ENCODE measurements around the gene SMARCD3.

Gene SMARCD3

DNA sequence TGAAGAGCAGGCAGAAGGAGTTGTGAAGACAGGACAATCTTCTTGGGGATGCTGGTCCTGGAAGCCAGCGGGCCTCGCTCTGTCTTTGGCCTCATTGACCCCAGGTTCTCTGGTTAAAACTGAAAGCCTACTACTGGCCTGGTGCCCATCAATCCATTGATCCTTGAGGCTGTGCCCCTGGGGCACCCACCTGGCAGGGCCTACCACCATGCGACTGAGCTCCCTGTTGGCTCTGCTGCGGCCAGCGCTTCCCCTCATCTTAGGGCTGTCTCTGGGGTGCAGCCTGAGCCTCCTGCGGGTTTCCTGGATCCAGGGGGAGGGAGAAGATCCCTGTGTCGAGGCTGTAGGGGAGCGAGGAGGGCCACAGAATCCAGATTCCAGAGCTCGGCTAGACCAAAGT is 14.7 kb downstream of the SMARCD3 start:
- peak overlapping the region; percentile 70 for H3K27ac ChIP-seq
- TF ChIP-seq, protein P1, sequence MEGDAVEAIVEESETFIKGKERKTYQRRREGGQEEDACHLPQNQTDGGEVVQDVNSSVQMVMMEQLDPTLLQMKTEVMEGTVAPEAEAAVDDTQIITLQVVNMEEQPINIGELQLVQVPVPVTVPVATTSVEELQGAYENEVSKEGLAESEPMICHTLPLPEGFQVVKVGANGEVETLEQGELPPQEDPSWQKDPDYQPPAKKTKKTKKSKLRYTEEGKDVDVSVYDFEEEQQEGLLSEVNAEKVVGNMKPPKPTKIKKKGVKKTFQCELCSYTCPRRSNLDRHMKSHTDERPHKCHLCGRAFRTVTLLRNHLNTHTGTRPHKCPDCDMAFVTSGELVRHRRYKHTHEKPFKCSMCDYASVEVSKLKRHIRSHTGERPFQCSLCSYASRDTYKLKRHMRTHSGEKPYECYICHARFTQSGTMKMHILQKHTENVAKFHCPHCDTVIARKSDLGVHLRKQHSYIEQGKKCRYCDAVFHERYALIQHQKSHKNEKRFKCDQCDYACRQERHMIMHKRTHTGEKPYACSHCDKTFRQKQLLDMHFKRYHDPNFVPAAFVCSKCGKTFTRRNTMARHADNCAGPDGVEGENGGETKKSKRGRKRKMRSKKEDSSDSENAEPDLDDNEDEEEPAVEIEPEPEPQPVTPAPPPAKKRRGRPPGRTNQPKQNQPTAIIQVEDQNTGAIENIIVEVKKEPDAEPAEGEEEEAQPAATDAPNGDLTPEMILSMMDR (IDR thresholded peaks at IDR 0.05): no peak
- no peak for TF ChIP-seq ZFX (IDR thresholded peaks at IDR 0.05; ENCODE audit: borderline replicate concordance)

DNA sequence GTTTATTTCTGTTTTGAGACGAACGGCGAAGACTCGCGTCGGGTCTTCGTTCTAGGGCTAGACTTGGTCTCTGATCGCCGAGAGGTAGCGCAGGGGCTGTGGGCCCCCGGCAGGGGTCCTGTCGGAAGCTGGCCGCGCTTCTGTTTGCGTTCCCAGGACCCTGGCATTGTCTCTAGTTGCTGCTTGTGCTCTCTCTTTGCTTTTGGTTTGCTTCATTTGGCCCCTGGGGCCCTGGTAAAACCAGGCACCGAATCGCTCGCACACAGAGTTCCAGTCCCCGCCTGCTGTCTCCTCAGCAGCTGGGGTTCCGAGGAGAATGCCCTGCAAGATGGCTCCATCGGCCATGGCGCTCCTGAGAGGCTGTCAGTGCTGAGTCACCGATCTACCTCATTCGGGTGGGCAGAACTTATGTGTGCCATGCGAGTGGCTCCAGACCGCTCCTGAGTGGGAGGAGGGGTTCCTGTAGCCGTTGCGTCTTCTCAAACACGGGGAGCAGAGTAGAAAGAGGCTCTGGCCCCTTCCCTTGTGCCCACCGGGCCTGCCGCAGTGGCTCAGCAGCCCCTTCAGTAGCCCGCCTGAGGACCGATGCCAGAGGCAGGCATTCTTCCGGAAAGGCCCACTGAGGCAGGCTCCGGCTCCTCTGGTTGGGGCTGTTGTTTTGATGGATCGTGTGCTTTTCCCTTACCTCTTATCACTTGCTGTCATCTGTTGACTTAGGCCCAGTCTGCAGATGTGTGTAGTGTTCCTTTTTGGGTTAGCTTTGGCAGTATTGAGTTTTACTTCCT is 15.4 kb downstream of the SMARCD3 start:
- no peak for TF ChIP-seq ZFX (IDR thresholded peaks at IDR 0.05; ENCODE audit: borderline replicate concordance)
- TF ChIP-seq, protein P1 (IDR thresholded peaks at IDR 0.05): no peak
- H3K27ac ChIP-seq: peak overlapping the region; percentile 70

DNA sequence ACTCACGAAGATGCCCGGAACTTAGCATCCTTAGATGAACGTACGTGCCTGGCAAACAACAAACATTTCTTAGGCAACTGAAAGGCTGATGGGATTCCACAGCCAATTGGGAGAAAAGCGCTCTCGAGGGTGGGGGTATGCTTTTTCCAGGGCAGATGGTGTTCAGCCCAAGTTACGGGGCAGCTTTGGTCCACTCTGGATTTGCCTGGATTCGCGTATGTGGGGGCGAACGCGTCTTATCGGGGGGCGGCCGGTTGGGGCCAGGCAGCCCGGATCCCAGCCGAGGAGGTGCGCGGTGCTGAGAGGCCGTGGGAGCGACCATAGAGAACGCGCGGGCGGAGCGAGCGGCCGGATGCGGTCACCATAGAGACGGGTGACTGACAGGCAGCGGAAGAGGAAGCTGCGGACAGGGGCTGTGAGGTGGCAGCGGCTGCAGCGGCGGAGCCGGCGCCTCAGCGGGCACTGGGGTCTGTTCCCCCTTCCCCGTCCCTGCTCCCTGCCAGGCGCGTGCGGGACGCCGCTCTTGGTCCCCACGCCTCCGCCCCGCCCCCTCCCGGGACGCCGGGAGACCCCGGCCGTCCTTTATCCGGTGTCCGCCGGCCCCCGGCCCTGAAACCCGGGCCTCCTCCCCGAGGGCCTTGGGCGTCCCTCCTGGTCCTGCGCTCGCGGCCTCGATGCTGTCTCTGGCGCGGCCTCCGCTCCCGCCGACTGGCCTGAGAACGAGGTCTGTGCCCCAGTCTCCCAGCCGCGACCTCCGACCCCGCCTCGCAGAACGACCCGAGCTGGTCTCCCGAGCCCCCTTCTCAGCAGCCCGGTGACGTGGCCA is 16.2 kb downstream of the SMARCD3 start, which contains the start of gene CHPF2:
Gene CHPF2, plus strand, starts transcription at position 393 of the 826 bp plus-strand sequence. CDS start 1,529 bp downstream, outside the sequence.
- TF ChIP-seq ZFX (IDR thresholded peaks at IDR 0.05; ENCODE audit: borderline replicate concordance): no peak
- TF ChIP-seq, protein P1 (IDR thresholded peaks at IDR 0.05): no peak
- peak within 1 kb of the TSS; percentile 70 for H3K27ac ChIP-seq

DNA sequence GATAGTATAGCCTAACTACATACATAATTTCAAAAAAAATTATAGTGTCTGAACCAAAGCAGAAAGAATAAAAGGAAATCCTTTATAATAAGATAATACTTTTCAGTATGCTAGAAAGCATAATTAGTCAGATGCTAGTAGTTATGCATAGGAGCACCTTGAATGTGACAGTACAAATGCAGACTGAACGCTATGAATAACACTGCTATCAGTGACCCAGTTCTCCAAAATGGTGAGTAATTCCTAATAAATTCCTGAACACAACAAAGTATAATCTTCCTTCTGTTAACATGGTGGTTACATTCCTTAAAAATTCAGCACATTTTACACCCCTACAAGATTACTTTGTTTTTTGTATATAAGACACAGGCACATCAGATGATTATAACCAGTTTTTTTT is 17.4 kb downstream of the SMARCD3 start:
- no peak overlapping the region for H3K27ac ChIP-seq
- TF ChIP-seq ZFX (IDR thresholded peaks at IDR 0.05; ENCODE audit: borderline replicate concordance): no peak
- TF ChIP-seq, protein P1 (IDR thresholded peaks at IDR 0.05): no peak

DNA sequence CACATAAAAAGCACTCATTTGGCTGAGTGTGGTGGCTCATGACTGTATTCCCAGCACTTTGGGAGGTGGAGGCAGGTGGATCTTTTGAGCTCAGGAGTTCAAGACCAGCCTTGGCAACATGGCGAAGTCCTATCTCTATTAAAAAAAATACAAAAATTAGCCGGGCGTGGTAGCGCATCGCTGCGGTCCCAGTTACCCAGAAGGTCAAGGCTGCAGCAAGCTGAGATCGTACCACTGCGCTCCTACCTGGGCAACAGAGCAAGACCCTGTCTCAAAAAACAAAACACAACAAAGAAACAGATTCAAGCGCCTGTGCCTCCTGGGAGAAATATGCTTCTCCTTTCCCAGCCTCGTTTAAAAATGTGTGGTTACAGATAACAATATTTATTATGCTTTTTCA is 19.2 kb downstream of the SMARCD3 start:
- TF ChIP-seq, protein P1 (IDR thresholded peaks at IDR 0.05): no peak
- TF ChIP-seq ZFX (IDR thresholded peaks at IDR 0.05; ENCODE audit: borderline replicate concordance): no peak

DNA sequence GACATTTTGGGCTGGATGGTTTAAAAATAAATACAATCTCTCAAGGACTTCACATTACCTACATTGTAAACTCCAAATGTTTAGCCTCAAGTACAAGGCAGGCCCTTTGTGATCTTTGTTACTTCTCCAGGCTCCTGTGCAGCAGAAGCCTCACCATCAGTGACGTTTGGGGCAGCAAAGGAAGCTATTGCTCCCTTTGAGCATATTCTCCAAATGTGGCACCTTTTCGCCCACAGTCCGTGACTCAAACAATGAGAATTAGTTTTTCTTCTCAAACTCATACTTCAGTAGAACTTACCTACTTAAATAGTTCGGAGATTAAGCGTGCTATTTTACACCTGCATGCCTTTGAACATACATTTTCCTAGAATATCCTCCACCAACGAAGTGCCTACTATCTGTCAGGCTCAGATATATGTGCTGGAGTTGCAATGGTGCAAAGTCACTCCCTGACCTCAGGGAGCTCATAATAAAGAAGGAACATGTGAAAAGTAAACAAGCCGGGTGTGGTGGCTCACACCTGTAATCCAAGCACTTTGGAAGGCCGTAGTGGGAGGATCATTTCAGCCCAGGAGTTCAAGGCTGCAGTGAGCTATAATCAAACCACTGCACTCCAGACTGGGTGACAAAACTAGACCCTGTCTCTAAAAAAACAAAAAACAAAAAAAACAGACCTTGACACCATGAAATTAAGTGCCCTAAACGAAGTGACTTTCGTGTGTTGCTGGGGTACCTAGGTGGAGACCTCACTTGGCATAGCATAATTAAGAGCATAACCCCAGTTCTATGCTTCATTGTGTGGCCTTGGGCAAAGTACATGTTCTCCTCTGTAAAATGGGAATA is 20.2 kb downstream of the SMARCD3 start:
- TF ChIP-seq ZFX (IDR thresholded peaks at IDR 0.05; ENCODE audit: borderline replicate concordance): no peak
- TF ChIP-seq, protein P1 (IDR thresholded peaks at IDR 0.05): no peak
- H3K27ac ChIP-seq: peak overlapping the region; percentile 89

More for the DNA sequence above, 19.2 kb downstream of the SMARCD3 start:
- H3K27ac ChIP-seq: no peak overlapping the region

All from 22Rv1 (cell line).